GM19463 (cell line): ENCODE results near the gene KCNT2.

ENCODE experiments used
- ATAC-seq: cut with Tn5 transposase; IDR thresholded peaks from one replicate; pipeline ENCODE4 v1.9.1; 2021; ENCODE audit warnings: mild to moderate bottlenecking, moderate library complexity; ENCODE audit not compliant: unreplicated experiment

Gene KCNT2

GRCh38 chr1:196401891-196402290 is 206.3 kb downstream of the KCNT2 start:
- ATAC-seq, result no peak

- ATAC-seq, result no peak
These were observed 206.8 kb downstream of the KCNT2 start for GRCh38 chr1:196401452-196401833.

- no peak for ATAC-seq
These were observed 207.5 kb downstream of the KCNT2 start for GRCh38 chr1:196400478-196401451.

GRCh38 chr1:196399713-196400112 is 208.5 kb downstream of the KCNT2 start:
- no peak for ATAC-seq

GRCh38 chr1:196393742-196394141 is 214.5 kb downstream of the KCNT2 start:
- ATAC-seq, result no peak

- no peak for ATAC-seq
These were observed 215.0 kb downstream of the KCNT2 start for GRCh38 chr1:196393282-196393681.

GRCh38 chr1:196387766-196388165 is 220.5 kb downstream of the KCNT2 start:
- ATAC-seq, result no peak

- ATAC-seq, result no peak
These were observed 223.1 kb downstream of the KCNT2 start for GRCh38 chr1:196385109-196385508.

GRCh38 chr1:196382383-196382782 is 225.9 kb downstream of the KCNT2 start:
- ATAC-seq, result no peak

- ATAC-seq, result peak; percentile 77
These were observed 226.7 kb downstream of the KCNT2 start for GRCh38 chr1:196381544-196381943.

GRCh38 chr1:196380316-196380715 is 227.9 kb downstream of the KCNT2 start:
- no peak for ATAC-seq

- ATAC-seq, result no peak
These were observed 230.4 kb downstream of the KCNT2 start for GRCh38 chr1:196377811-196378210.

GRCh38 chr1:196376630-196377328 is 231.5 kb downstream of the KCNT2 start:
- no peak for ATAC-seq

- no peak for ATAC-seq
These were observed 234.4 kb downstream of the KCNT2 start for GRCh38 chr1:196373798-196374197.

GRCh38 chr1:196372896-196373536 is 235.2 kb downstream of the KCNT2 start:
- ATAC-seq, result no peak

GRCh38 chr1:196367838-196368237 is 240.4 kb downstream of the KCNT2 start:
- ATAC-seq, result no peak

- ATAC-seq, result no peak
These were observed 241.3 kb downstream of the KCNT2 start for GRCh38 chr1:196366817-196367495.

GRCh38 chr1:196361112-196361714 is 247.0 kb downstream of the KCNT2 start:
- no peak for ATAC-seq

- no peak for ATAC-seq
These were observed 250.3 kb downstream of the KCNT2 start for GRCh38 chr1:196357913-196358312.

- no peak for ATAC-seq
These were observed 252.9 kb downstream of the KCNT2 start for GRCh38 chr1:196355206-196355786.
